ENCODE measurements around the gene SRRM5.

GRCh38 chr19:43606569-43607229 is 5.2 kb upstream of the SRRM5 start:
- TF ChIP-seq CTCF (conservative IDR thresholded peaks at IDR 0.05) (no peak), ZFX (IDR thresholded peaks at IDR 0.05) (no peak)

All from C4-2B (cell line).